SK-N-SH (cell line): Measurements from ENCODE around the gene DNPH1. TPM values are rescaled to one million over a fixed set of nuclear protein-coding genes. Genes with fewer than 3 reads are reported as not detected.

Source experiments
- CTCF ChIA-PET: fragments of 300-600, 350-600 bp; formaldehyde crosslinking; extraction: SDS; loops from one replicate; lab custom pipeline; 2021; lab: Yijun Ruan, JAX
- POLR2A ChIA-PET: fragments of 350-600 bp; sonication (Branson Sonifier 250); formaldehyde crosslinking; extraction: SDS; loops from one replicate; lab custom pipeline; 2020; ENCODE audit warnings: antibody characterized with exemption, inconsistent platforms; lab: Yijun Ruan, JAX
- DNase-seq: peaks from one replicate; pipeline ENCODE4 v3.0.0; 2012
- H2AFZ ChIP-seq: fragments of 200-600 bp; sonication (generic); 2 replicates; pipeline ENCODE4 v1.8.1; 2016; ENCODE audit warnings: antibody characterized with exemption, mild to moderate bottlenecking, low read depth
- H3F3A ChIP-seq: fragments of 200-600 bp; sonication (generic); replicated peaks from 2 replicates; pipeline ENCODE3; 2016; ENCODE audit warnings: antibody characterized with exemption, mild to moderate bottlenecking; ENCODE audit not compliant: insufficient read depth
- H3K27ac ChIP-seq, 2 experiments: fragments of 200-500 bp in 1 of 2; fragments of 200-600 bp in 1 of 2; sonication (Bioruptor generic) in 1 of 2; sonication (generic), shearing (Covaris generic) in 1 of 2; 2 replicates each; pipeline versions ENCODE4 v1.5.1 to v1.6.1; 2014 to 2016; ENCODE audit warnings: low read depth in 2 of 2, inconsistent platforms in 1 of 2, low read length in 1 of 2, mild to moderate bottlenecking in 1 of 2, mixed read lengths in 1 of 2
- H3K27me3 ChIP-seq: fragments of 200-600 bp; sonication (generic), shearing (Covaris generic); 2 replicates; pipeline ENCODE4 v1.6.1; 2016; ENCODE audit warnings: mixed run types; ENCODE audit not compliant: insufficient read depth
- H3K36me3 ChIP-seq, 2 experiments: fragments of 200-500 bp in 1 of 2; fragments of 200-600 bp in 1 of 2; sonication (Bioruptor generic) in 1 of 2; sonication (generic) in 1 of 2; replicated peaks in 1 of 2; 2 replicates each; pipeline versions ENCODE3 to v1.5.1; 2014 to 2016; ENCODE audit warnings: low read length in 1 of 2, mild to moderate bottlenecking in 1 of 2; ENCODE audit not compliant: insufficient read depth in 2 of 2, control insufficient read depth in 1 of 2
- H3K4me1 ChIP-seq, 2 experiments: fragments of 200-500 bp in 1 of 2; fragments of 200-600 bp in 1 of 2; sonication (Bioruptor generic) in 1 of 2; sonication (generic), shearing (Covaris generic) in 1 of 2; 2 replicates each; pipeline versions ENCODE4 v1.5.1 to v1.6.1; 2014 to 2016; ENCODE audit warnings: low read depth in 1 of 2, low read length in 1 of 2, mixed run types in 1 of 2; ENCODE audit not compliant: insufficient read depth in 2 of 2, control insufficient read depth in 1 of 2
- H3K4me2 ChIP-seq: fragments of 200-600 bp; sonication (generic), shearing (Covaris generic); 2 replicates; pipeline ENCODE4 v1.6.1; 2017; ENCODE audit warnings: mixed run types
- H3K4me3 ChIP-seq, 2 experiments: fragments of 200-500 bp in 1 of 2; fragments of 200-600 bp in 1 of 2; sonication (Bioruptor generic) in 1 of 2; sonication (generic), shearing (Covaris generic) in 1 of 2; 2 replicates each; pipeline versions ENCODE4 v1.5.1 to v1.8.1; 2014 to 2016; ENCODE audit warnings: low read depth in 2 of 2, inconsistent platforms in 1 of 2, low read length in 1 of 2, mild to moderate bottlenecking in 1 of 2, mixed read lengths in 1 of 2, moderate library complexity in 1 of 2
- H3K79me2 ChIP-seq: fragments of 200-600 bp; sonication (generic); 2 replicates; pipeline ENCODE4 v1.8.1; 2017; ENCODE audit warnings: mild to moderate bottlenecking; ENCODE audit not compliant: insufficient read depth
- H3K9ac ChIP-seq: fragments of 200-600 bp; sonication (generic); 2 replicates; pipeline ENCODE4 v1.6.1; 2017; ENCODE audit warnings: mixed run types
- H3K9me2 ChIP-seq: fragments of 200-600 bp; sonication (generic); 2 replicates; pipeline ENCODE4 v1.6.1; 2017; ENCODE audit warnings: mixed run types
- H3K9me3 ChIP-seq: fragments of 200-600 bp; sonication (generic); 2 replicates; pipeline ENCODE4 v1.6.1; 2017; ENCODE audit warnings: mixed run types, mild to moderate bottlenecking, moderate library complexity
- H4K20me1 ChIP-seq: fragments of 200-600 bp; sonication (generic); 2 replicates; pipeline ENCODE4 v1.6.1; 2017; ENCODE audit warnings: mild to moderate bottlenecking, mixed run types; ENCODE audit not compliant: insufficient read depth
- CTCF ChIP-seq: fragments of 200-600 bp; sonication (generic); IDR thresholded peaks from 2 replicates; pipeline ENCODE4 v1.6.1; 2017; ENCODE audit warnings: antibody characterized with exemption, mild to moderate bottlenecking, moderate library complexity
- FOXM1 ChIP-seq: IDR thresholded peaks from 2 replicates; pipeline ENCODE4 v1.4.0; 2012; ENCODE audit warnings: low read depth, mild to moderate bottlenecking
- IRF3 ChIP-seq: fragments of 150-350 bp; IDR thresholded peaks from 2 replicates; pipeline ENCODE4 v1.6.1; 2016; ENCODE audit warnings: mild to moderate bottlenecking, low read depth, low read length
- RAD21 ChIP-seq: IDR thresholded peaks from 2 replicates; pipeline ENCODE4 v1.6.1; 2012; ENCODE audit warnings: mild to moderate bottlenecking, low read length
- RCOR1 ChIP-seq: fragments of 150-350 bp; IDR thresholded peaks from 2 replicates; pipeline ENCODE4 v1.6.1; 2017; ENCODE audit warnings: antibody characterized with exemption, low read length
- TEAD4 ChIP-seq: IDR thresholded peaks from 2 replicates; pipeline ENCODE4 v1.4.0; 2012; ENCODE audit warnings: mild to moderate bottlenecking, borderline replicate concordance; ENCODE audit not compliant: insufficient read depth
- USF1 ChIP-seq: IDR thresholded peaks from 2 replicates; pipeline ENCODE4 v1.4.0; 2012; ENCODE audit warnings: low read depth, borderline replicate concordance
- WGBS: methylation state at CpG from one replicate; pipeline ENCODE4 v1.1.6; 2017; ENCODE audit warnings: low lambda C conversion rate; 5-methylcytosine and 5-hydroxymethylcytosine counted together
- polyA plus RNA-seq, 3 experiments: library from polyadenylated mRNA; depleted of rRNA; stranded (reverse); fragments of >200 nt; gene quantifications; 2 replicates each; pipeline ENCODE4 v1.2.3, GENCODE V29; 2012

DNPH1 gene
- polyA plus RNA-seq, 1 of the 3 experiments (the other 2 are of a cell fraction), result 287 TPM

- Histone ChIP-seq H3K79me2 (no peaks in the 10 kb centered on the region), H4K20me1 (no peaks in the 10 kb centered on the region), H2AFZ (no peak within 1 kb of the TSS), H3K4me2 (peak within 1 kb of the TSS; percentile 50; the same call in 1 of the 2 replicates), H3F3A (no peaks in the 10 kb centered on the region), H3K9me2 (no peaks in the 10 kb centered on the region), H3K4me3 (peak within 1 kb of the TSS; percentile 32 to 43), H3K9ac (no peak within 1 kb of the TSS), H3K9me3 (no peaks in the 10 kb centered on the region), H3K27ac (no peak within 1 kb of the TSS), H3K27me3 (peaks cover 21% of the 10 kb centered on the region; the same call in 1 of the 2 replicates), H3K36me3 (no peaks in the 10 kb centered on the region), H3K4me1 (peaks cover 0 to 24% of the 10 kb centered on the region in 2 experiments; a peak in 1 of 4 replicates)
- ChIA-PET CTCF (interaction anchor here (0.7 kb wide), 2 partner anchors 14 to 167 kb away, joined by 3 read pairs; partner anchors contain the start of genes DNPH1 and PTK7), POLR2A (interaction anchor here (0.5 to 1.2 kb wide), 2 partner anchors 14 to 43 kb away, joined by 3 read pairs; partner anchors contain the start of gene DNPH1)
- 10% methylated on average over 11 of the region's 47 CpGs for WGBS
- DNase-seq, result peak; percentile 95
- TF ChIP-seq RCOR1 (no peak), IRF3 (no peak), RAD21 (no peak), FOXM1 (no peak), TEAD4 (no peak)
Observed at GRCh38 chr6:43242908-43243663, 13.8 kb upstream of the DNPH1 start, which contains the start of gene TTBK1. TTBK1 (plus strand) TSS chr6:43243481; CDS start chr6:43246661, 3,180 bp downstream.

GRCh38 chr6:43241446-43241845 lies 12.2 kb upstream of the DNPH1 start:
- no peaks in the 10 kb centered on the region for H3K9me2 ChIP-seq
- no peak overlapping the region for H3K4me3 ChIP-seq
- TF ChIP-seq CTCF, result no peak
- no peak for TF ChIP-seq IRF3
- TF ChIP-seq USF1, result no peak
- no peak overlapping the region for H2AFZ ChIP-seq
- H3K36me3 ChIP-seq, result no peaks in the 10 kb centered on the region
- peaks cover 0 to 12% of the 10 kb centered on the region in 2 experiments; a peak in 1 of 4 replicates for H3K4me1 ChIP-seq
- no peaks in the 10 kb centered on the region for H4K20me1 ChIP-seq
- H3K4me2 ChIP-seq, result no peak overlapping the region
- H3F3A ChIP-seq, result no peaks in the 10 kb centered on the region
- ChIA-PET CTCF (interaction anchor here (0.6 to 1.0 kb wide), 2 partner anchors 10 to 88 kb away, joined by 3 read pairs; no protein-coding TSS in a partner anchor), POLR2A (no interaction called here)
- no peaks in the 10 kb centered on the region for H3K9me3 ChIP-seq
- peaks cover 21% of the 10 kb centered on the region for H3K27me3 ChIP-seq
- no peak overlapping the region for H3K9ac ChIP-seq
- WGBS, result 59% methylated on average over 2 of the region's 2 CpGs
- no peak for DNase-seq
- no peaks in the 10 kb centered on the region for H3K79me2 ChIP-seq
- H3K27ac ChIP-seq, result no peak overlapping the region
